Sigmoid colon (tissue), 7 donors: ENCODE results near the gene TMOD1. TPM values are rescaled to one million over a fixed set of nuclear protein-coding genes. Genes with fewer than 3 reads are reported as not detected.

Source experiments
- DNase-seq: peaks from one replicate; pipeline ENCODE4 v3.0.0-alpha.2; 2019
- H3K27ac ChIP-seq, 4 donors: fragments of 200-600 bp; sonication (generic); one replicate each; pipeline ENCODE4 v1.5.1; 2016 to 2019; ENCODE audit warnings: mild to moderate bottlenecking in 1 of 4
- H3K27me3 ChIP-seq, 3 donors: fragments of 200-600 bp; sonication (generic); one replicate each; pipeline ENCODE4 v1.5.1; 2019; ENCODE audit warnings: mild to moderate bottlenecking in 1 of 3
- H3K36me3 ChIP-seq, 4 donors: fragments of 200-600 bp; sonication (generic); one replicate each; pipeline ENCODE4 v1.5.1; 2016 to 2019
- H3K4me1 ChIP-seq, 4 donors: fragments of 200-600 bp; sonication (generic); one replicate each; pipeline ENCODE4 v1.5.1; 2017 to 2019
- H3K4me3 ChIP-seq, 4 donors: fragments of 200-600 bp; sonication (generic); one replicate each; pipeline ENCODE4 v1.5.1; 2017 to 2019; ENCODE audit warnings: mild to moderate bottlenecking in 2 of 4, moderate library complexity in 1 of 4
- H3K9me3 ChIP-seq, 4 donors: fragments of 200-600 bp in 3 of 4; sonication (generic) in 3 of 4; one replicate each; pipeline versions ENCODE4 v1.5.1 to v1.6.1; 2013 to 2019
- CTCF ChIP-seq, 4 experiments: fragments of 450-650 bp in 3 of 4; fragments of 200-600 bp in 1 of 4; IDR thresholded peaks; one replicate each; pipeline ENCODE4 v1.5.1; 2016 to 2019; ENCODE audit warnings: antibody characterized with exemption in 4 of 4, mild to moderate bottlenecking in 3 of 4, moderate library complexity in 2 of 4
- EP300 ChIP-seq, 4 donors: sonication (generic); formaldehyde crosslinking; IDR thresholded peaks; one replicate each; pipeline ENCODE4 v1.6.1; 2017; ENCODE audit warnings: antibody characterized with exemption in 4 of 4
- POLR2A ChIP-seq, 2 donors: fragments of 450-650 bp; IDR thresholded peaks; one replicate each; pipeline ENCODE4 v1.6.1; 2016; ENCODE audit warnings: antibody characterized with exemption in 2 of 2, mild to moderate bottlenecking in 2 of 2, moderate library complexity in 2 of 2
- POLR2AphosphoS5 ChIP-seq, 4 donors: sonication (generic); formaldehyde crosslinking; IDR thresholded peaks; one replicate each; pipeline ENCODE4 v1.6.1; 2017; ENCODE audit warnings: antibody characterized with exemption in 4 of 4
- WGBS, 2 donors: extraction: QIAGEN DNeasy Blood & Tissue Kit; methylation state at CpG; one replicate each; pipeline ENCODE4 v1.1.7; 2013; 5-methylcytosine and 5-hydroxymethylcytosine counted together
- intact Hi-C: fragments of 100-400 bp; cut with DNase I; formaldehyde crosslinking; loops from one replicate; pipeline ENCODE4 v1.15.1; 2023
- polyA plus RNA-seq, 3 donors: library from polyadenylated mRNA; stranded (reverse); fragments of 200-250 nt; gene quantifications; one replicate each; pipeline ENCODE4 v1.2.3, GENCODE V29; 2013
- total RNA-seq, 4 donors: library from RNA; depleted of rRNA; stranded (reverse); fragments of >200 nt; gene quantifications; one replicate each; pipeline ENCODE4 v1.1.0, GENCODE V29; 2016
- donor health status: healthy with polysubstance abuse.
- donor health status: Bipolar disorder and iron deficiency.
- donor health status: healthy.

The TMOD1 gene
- total and polyA plus RNA-seq, 7 donors = 1.6 to 56.8 (median 28.5) TPM

- peak overlapping the region; percentile 55 to 77 (median 62) for H3K27ac ChIP-seq
- no peaks in the 10 kb centered on the region for H3K9me3 ChIP-seq
- H3K27me3 ChIP-seq = no peaks in the 10 kb centered on the region
- H3K4me1 ChIP-seq = peaks cover 0 to 55% (median 39%) of the 10 kb centered on the region in 4 donors
- no peak overlapping the region for H3K4me3 ChIP-seq
- intact Hi-C loops = no loop called here
- 78 to 84% methylated on average over 4 of the region's 4 CpGs for WGBS, 2 donors
- peaks cover 12 to 38% (median 26%) of the 10 kb centered on the region in 4 donors for H3K36me3 ChIP-seq
- no peak for TF ChIP-seq POLR2AphosphoS5 (IDR thresholded peaks at IDR 0.05)
- TF ChIP-seq EP300 (IDR thresholded peaks at IDR 0.05) = no peak
- DNase-seq = no peak
Observed at GRCh38 chr9:97596906-97597305, 95.4 kb downstream of the TMOD1 start.

- peak overlapping the region in 3 of 4 donors; percentile 18 to 64 (median 61) for H3K27ac ChIP-seq
- no peaks in the 10 kb centered on the region for H3K27me3 ChIP-seq
- TF ChIP-seq CTCF (IDR thresholded peaks at IDR 0.05) (peak; percentile 74 to 82 (median 81)), EP300 (IDR thresholded peaks at IDR 0.05) (no peak), POLR2AphosphoS5 (IDR thresholded peaks at IDR 0.05) (peak in 2 of 4 donors; percentile 46 to 50)
- H3K4me1 ChIP-seq = peaks cover 0 to 49% (median 32%) of the 10 kb centered on the region in 4 donors
- intact Hi-C loops = loop anchor here (1.0 to 2.0 kb wide), 2 partner anchors 16 to 130 kb away; no protein-coding TSS in a partner anchor
- 21 to 31% methylated on average over 11 of the region's 11 CpGs for WGBS, 2 donors
- H3K4me3 ChIP-seq = no peak overlapping the region
- no peaks in the 10 kb centered on the region for H3K9me3 ChIP-seq
- H3K36me3 ChIP-seq = peaks cover 20 to 45% (median 29%) of the 10 kb centered on the region in 4 donors
- DNase-seq = peak; percentile 89
Observed at GRCh38 chr9:97598461-97599288, 97.2 kb downstream of the TMOD1 start.

GRCh38 chr9:97599314-97599846, 97.9 kb downstream of the TMOD1 start:
- Histone ChIP-seq H3K9me3 (no peaks in the 10 kb centered on the region), H3K36me3 (peaks cover 20 to 52% (median 32%) of the 10 kb centered on the region in 4 donors), H3K4me3 (no peak overlapping the region), H3K4me1 (peaks cover 0 to 42% (median 25%) of the 10 kb centered on the region in 4 donors), H3K27ac (no peak overlapping the region), H3K27me3 (no peaks in the 10 kb centered on the region)
- DNase-seq = no peak
- 85 to 89% methylated on average over 7 of the region's 7 CpGs for WGBS, 2 donors
- TF ChIP-seq POLR2AphosphoS5 (IDR thresholded peaks at IDR 0.05) (no peak), EP300 (IDR thresholded peaks at IDR 0.05) (no peak), POLR2A (IDR thresholded peaks at IDR 0.05) (no peak)
- intact Hi-C loops = loop anchor here (2.0 kb wide), 1 partner anchor 15 kb away; no protein-coding TSS in a partner anchor

GRCh38 chr9:97600531-97601227, 99.2 kb downstream of the TMOD1 start:
- WGBS, 2 donors = 97% methylated on average over 8 of the region's 8 CpGs
- intact Hi-C loops = no loop called here
- H3K27ac ChIP-seq = no peak overlapping the region

More at GRCh38 chr9:97600531-97601227, 99.2 kb downstream of the TMOD1 start:
- peaks cover 32 to 65% (median 42%) of the 10 kb centered on the region in 4 donors for H3K36me3 ChIP-seq
- TF ChIP-seq POLR2A (IDR thresholded peaks at IDR 0.05) = no peak
- TF ChIP-seq POLR2AphosphoS5 (IDR thresholded peaks at IDR 0.05) = no peak
- no peak for TF ChIP-seq CTCF (IDR thresholded peaks at IDR 0.05)
- no peak for TF ChIP-seq EP300 (IDR thresholded peaks at IDR 0.05)
- no peaks in the 10 kb centered on the region for H3K27me3 ChIP-seq
- no peak for DNase-seq
- H3K4me1 ChIP-seq = peaks cover 0 to 31% (median 19%) of the 10 kb centered on the region in 4 donors
- H3K9me3 ChIP-seq = no peaks in the 10 kb centered on the region
- no peak overlapping the region for H3K4me3 ChIP-seq
